H9 (cell line): ENCODE results near the gene SLC10A4. TPM values are rescaled to one million over a fixed set of nuclear protein-coding genes. Genes with fewer than 3 reads are reported as not detected.

ENCODE experiments used
- DNase-seq: peaks from one replicate; pipeline ENCODE4 v3.0.0-alpha.2; 2017
- H2AFZ ChIP-seq: one replicate; pipeline ENCODE4 v1.6.1; 2013; ENCODE audit warnings: mild to moderate bottlenecking, low read length, control low read depth, moderate library complexity
- H2AK5ac ChIP-seq: 2 replicates; pipeline ENCODE4 v1.6.1; 2013; ENCODE audit warnings: low read length, control low read depth, mixed read lengths; ENCODE audit not compliant: insufficient read length
- H2BK120ac ChIP-seq: one replicate; pipeline ENCODE4 v1.6.1; 2013; ENCODE audit warnings: low read depth, mild to moderate bottlenecking, low read length, control low read depth, inconsistent platforms; ENCODE audit not compliant: poor library complexity, severe bottlenecking
- H2BK12ac ChIP-seq: 2 replicates; pipeline ENCODE4 v1.6.1; 2013; ENCODE audit warnings: low read length, control low read depth, mixed read lengths, low read depth; ENCODE audit not compliant: insufficient read length
- H2BK15ac ChIP-seq: 2 replicates; pipeline ENCODE4 v1.6.1; 2013; ENCODE audit warnings: low read depth, low read length, control low read depth
- H2BK20ac ChIP-seq: one replicate; pipeline ENCODE4 v1.6.1; 2013; ENCODE audit warnings: low read depth, mild to moderate bottlenecking, low read length, control low read depth, inconsistent platforms; ENCODE audit not compliant: poor library complexity, severe bottlenecking
- H2BK5ac ChIP-seq: 2 replicates; pipeline ENCODE4 v1.6.1; 2013; ENCODE audit warnings: low read length, control low read depth, mixed read lengths; ENCODE audit not compliant: insufficient read length
- H3K14ac ChIP-seq: 2 replicates; pipeline ENCODE4 v1.6.1; 2013; ENCODE audit warnings: low read length, control low read depth; ENCODE audit not compliant: insufficient read depth
- H3K18ac ChIP-seq: 2 replicates; pipeline ENCODE4 v1.6.1; 2013; ENCODE audit warnings: low read depth, mild to moderate bottlenecking, mixed read lengths, low read length, control low read depth; ENCODE audit not compliant: insufficient read length
- H3K23ac ChIP-seq: 2 replicates; pipeline ENCODE4 v1.6.1; 2013; ENCODE audit warnings: low read length, control low read depth, mixed read lengths, low read depth; ENCODE audit not compliant: insufficient read length
- H3K23me2 ChIP-seq: 2 replicates; pipeline ENCODE4 v1.6.1; 2013; ENCODE audit warnings: low read depth, mild to moderate bottlenecking, mixed read lengths, low read length, control low read depth; ENCODE audit not compliant: insufficient read length, poor library complexity, severe bottlenecking
- H3K27ac ChIP-seq: 2 replicates; pipeline ENCODE4 v1.5.1; 2013; ENCODE audit warnings: low read length, control low read depth, mixed read lengths, low read depth; ENCODE audit not compliant: insufficient read length
- H3K27me3 ChIP-seq: 2 replicates; pipeline ENCODE4 v1.6.1; 2013; ENCODE audit warnings: low read length, control low read depth, inconsistent platforms; ENCODE audit not compliant: insufficient read depth
- H3K4ac ChIP-seq: 2 replicates; pipeline ENCODE4 v1.6.1; 2013; ENCODE audit warnings: low read depth, mild to moderate bottlenecking, control low read depth, inconsistent platforms, low read length, moderate library complexity
- H3K4me1 ChIP-seq: 2 replicates; pipeline ENCODE4 v1.6.1; 2013; ENCODE audit warnings: low read length, control low read depth, inconsistent platforms; ENCODE audit not compliant: insufficient read depth
- H3K4me2 ChIP-seq: 2 replicates; pipeline ENCODE4 v1.6.1; 2013; ENCODE audit warnings: low read length, control low read depth, mixed read lengths; ENCODE audit not compliant: insufficient read length, insufficient read depth
- H3K56ac ChIP-seq: 2 replicates; pipeline ENCODE4 v1.6.1; 2013; ENCODE audit warnings: low read depth, mild to moderate bottlenecking, mixed read lengths, low read length, control low read depth; ENCODE audit not compliant: insufficient read length
- H3K79me1 ChIP-seq: 2 replicates; pipeline ENCODE4 v1.6.1; 2013; ENCODE audit warnings: low read depth, mild to moderate bottlenecking, moderate library complexity, low read length, control low read depth, inconsistent platforms; ENCODE audit not compliant: insufficient read depth, poor library complexity, severe bottlenecking
- H3K79me2 ChIP-seq: 2 replicates; pipeline ENCODE4 v1.6.1; 2013; ENCODE audit warnings: low read length, control low read depth, inconsistent platforms; ENCODE audit not compliant: insufficient read depth
- H3K9ac ChIP-seq: 2 replicates; pipeline ENCODE4 v1.6.1; 2013; ENCODE audit warnings: low read length, control low read depth, mixed read lengths; ENCODE audit not compliant: insufficient read length; ENCODE audit errors: extremely low read depth
- H3K9me3 ChIP-seq: one replicate; pipeline ENCODE4 v1.6.1; 2013; ENCODE audit warnings: low read depth, low read length, inconsistent platforms; ENCODE audit not compliant: control insufficient read depth
- H3T11ph ChIP-seq: one replicate; pipeline ENCODE4 v1.6.1; 2013; ENCODE audit warnings: mild to moderate bottlenecking, low read length, control low read depth, inconsistent platforms
- H4K20me1 ChIP-seq: one replicate; pipeline ENCODE4 v1.6.1; 2013; ENCODE audit not compliant: control insufficient read depth, insufficient read length, insufficient read depth
- H4K5ac ChIP-seq: 2 replicates; pipeline ENCODE4 v1.6.1; 2013; ENCODE audit warnings: low read depth, mild to moderate bottlenecking, mixed read lengths, low read length, control low read depth; ENCODE audit not compliant: insufficient read length
- H4K8ac ChIP-seq: replicated peaks from 2 replicates; pipeline ENCODE4 v1.6.1; 2013; ENCODE audit warnings: low read length, control low read depth, mixed read lengths, low read depth; ENCODE audit not compliant: insufficient read length
- H4K91ac ChIP-seq: 2 replicates; pipeline ENCODE4 v1.6.1; 2013; ENCODE audit warnings: low read depth, mild to moderate bottlenecking, moderate library complexity, mixed read lengths, low read length, control low read depth; ENCODE audit not compliant: insufficient read length
- H3K27ac Mint-ChIP-seq, 3 experiments: 2 replicates in 2 of 3; 3 replicates in 1 of 3; pipeline ENCODE4 v1.8.0; 2020 to 2021; ENCODE audit warnings: mixed read lengths in 3 of 3, mild to moderate bottlenecking in 1 of 3, moderate library complexity in 1 of 3
- H3K27me3 Mint-ChIP-seq: 2 replicates; pipeline ENCODE4 v1.8.0; 2021; ENCODE audit warnings: low read depth, mild to moderate bottlenecking, moderate library complexity, mixed read lengths
- H3K36me3 Mint-ChIP-seq, 3 experiments: 2 replicates in 2 of 3; 3 replicates in 1 of 3; pipeline ENCODE4 v1.8.0; 2020 to 2021; ENCODE audit warnings: low read depth in 3 of 3, mixed read lengths in 3 of 3; ENCODE audit not compliant: insufficient read depth in 1 of 3
- H3K4me1 Mint-ChIP-seq, 2 experiments: 2 replicates each; pipeline ENCODE4 v1.8.0; 2020; ENCODE audit warnings: mixed read lengths in 2 of 2
- H3K4me3 Mint-ChIP-seq, 2 experiments: 2 replicates in 1 of 2; 3 replicates in 1 of 2; pipeline ENCODE4 v1.8.0; 2020 to 2021; ENCODE audit warnings: mild to moderate bottlenecking in 2 of 2, mixed read lengths in 2 of 2, moderate library complexity in 1 of 2
- H3K9me3 Mint-ChIP-seq, 2 experiments: 2 replicates in 1 of 2; 3 replicates in 1 of 2; pipeline ENCODE4 v1.8.0; 2020; ENCODE audit warnings: mild to moderate bottlenecking in 2 of 2, mixed read lengths in 2 of 2, moderate library complexity in 1 of 2
- CTCF ChIP-seq: fragments of 200-600 bp; sonication (generic); conservative IDR thresholded peaks from 3 replicates; pipeline ENCODE4 v1.8.0; 2021; ENCODE audit warnings: antibody characterized with exemption, mild to moderate bottlenecking
- WGBS: extraction: QIAGEN DNeasy Blood & Tissue Kit; methylation state at CpG from one replicate; pipeline ENCODE4 v1.1.7; 2013; ENCODE audit warnings: missing lambda C conversion rate, low lambda C conversion rate, mixed read lengths; ENCODE audit not compliant: insufficient read length; ENCODE audit errors: extremely low coverage; 5-methylcytosine and 5-hydroxymethylcytosine counted together
- total RNA-seq: library from RNA; stranded (reverse); gene quantifications from 2 replicates; pipeline ENCODE4 v1.2.1, GENCODE V29; 2021

Gene SLC10A4
- total RNA-seq, 1 experiment from 2014 or later: 1.7 TPM

DNA sequence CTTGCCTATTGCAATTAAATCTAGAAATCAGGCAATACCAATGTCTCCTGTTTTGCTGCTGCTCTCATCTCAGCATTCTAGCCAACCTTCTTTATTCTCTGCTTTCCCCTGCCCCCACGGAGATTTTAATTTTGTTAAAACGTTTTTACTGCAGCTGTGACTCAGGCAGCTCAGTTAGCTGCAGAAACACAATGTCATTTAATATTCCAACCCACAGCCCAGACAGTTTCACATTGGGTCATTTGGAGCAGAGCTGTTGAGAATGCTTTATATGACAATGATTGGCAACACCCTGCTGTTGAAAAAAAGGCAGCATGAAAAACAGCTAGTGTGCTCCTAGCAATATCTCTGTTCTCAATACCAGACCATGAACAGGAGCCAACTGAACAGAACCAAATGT is 12.6 kb upstream of the SLC10A4 start:
- Histone ChIP-seq H2BK20ac (no peak overlapping the region), H4K8ac (no peak overlapping the region), H3K56ac (no peak overlapping the region), H2BK5ac (no peak overlapping the region), H4K5ac (no peak overlapping the region), H2BK120ac (no peak overlapping the region), H4K20me1 (no peaks in the 10 kb centered on the region), H3K23me2 (no peaks in the 10 kb centered on the region), H3T11ph (no peak overlapping the region), H2BK15ac (no peak overlapping the region), H3K79me1 (no peaks in the 10 kb centered on the region), H3K79me2 (no peaks in the 10 kb centered on the region), H3K9me3 (no peaks in the 10 kb centered on the region), H3K9ac (no peak overlapping the region), H3K27ac (no peak overlapping the region), H3K23ac (no peak overlapping the region), H3K18ac (no peak overlapping the region), H2BK12ac (no peak overlapping the region), H3K27me3 (no peaks in the 10 kb centered on the region), H2AFZ (no peak overlapping the region), H3K4ac (no peak overlapping the region), H4K91ac (no peak overlapping the region), H2AK5ac (no peak overlapping the region), H3K14ac (no peak overlapping the region), H3K4me2 (no peak overlapping the region), H3K4me1 (no peaks in the 10 kb centered on the region; the same call in 1 of the 2 replicates)
- Mint-ChIP-seq H3K4me1 (peaks cover 4 to 6% of the 10 kb centered on the region in 2 experiments), H3K4me3 (no peak overlapping the region), H3K9me3 (no peaks in the 10 kb centered on the region; a peak in 1 of 5 replicates), H3K27ac (no peak overlapping the region), H3K36me3 (no peaks in the 10 kb centered on the region), H3K27me3 (no peaks in the 10 kb centered on the region)
- DNase-seq: no peak
- no peak for TF ChIP-seq CTCF
- no CpG with 5 or more reads among the region's 2 CpGs for WGBS
